ENCODE results near the gene ELF4.

DNA sequence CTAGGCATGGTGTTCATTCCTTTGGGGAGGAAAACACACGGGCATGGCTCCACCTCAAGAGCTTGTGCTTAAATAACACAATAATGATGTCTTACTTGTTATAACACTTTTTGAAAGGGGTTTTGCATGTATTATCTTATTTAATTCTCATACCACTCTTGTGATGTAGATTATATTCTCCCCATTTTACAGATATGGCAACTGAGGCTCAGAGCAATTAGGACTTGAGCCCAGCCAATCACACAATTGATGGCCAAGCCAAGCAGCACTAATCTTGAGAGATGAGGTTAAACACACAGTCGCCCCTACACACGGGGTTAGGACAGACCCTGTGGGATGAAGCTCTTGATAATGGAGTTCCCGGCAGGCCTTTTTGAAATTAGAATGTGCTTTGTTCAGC is 82.7 kb downstream of the ELF4 start:
- no peak for TF ChIP-seq CTCF (conservative IDR thresholded peaks at IDR 0.05)
- no peak for TF ChIP-seq ZFX (IDR thresholded peaks at IDR 0.05)
